NCI-H2227 (cell line): Measurements from ENCODE around the gene NOXRED1.
A peak's percentile ranks its signal among the peaks of the same experiment; 100 is the strongest.

Source experiments
- DNase-seq: peaks from one replicate; lab custom pipeline; 2025; ENCODE audit not compliant: unreplicated experiment; lab: John Stamatoyannopoulos, UW

Gene NOXRED1

GRCh38 chr14:77409131-77409533 lies 14.2 kb downstream of the NOXRED1 start:
- DNase-seq: no peak

GRCh38 chr14:77407158-77407557 lies 16.2 kb downstream of the NOXRED1 start:
- DNase-seq: no peak

GRCh38 chr14:77406718-77407117 lies 16.6 kb downstream of the NOXRED1 start:
- DNase-seq: no peak

- no peak for DNase-seq
Observed at GRCh38 chr14:77406086-77406485, 17.2 kb downstream of the NOXRED1 start.

GRCh38 chr14:77403768-77404167 lies 19.6 kb downstream of the NOXRED1 start:
- DNase-seq: no peak

- no peak for DNase-seq
Observed at GRCh38 chr14:77400216-77400615, 23.1 kb downstream of the NOXRED1 start.

GRCh38 chr14:77390188-77390587 lies 33.1 kb downstream of the NOXRED1 start:
- DNase-seq: no peak

GRCh38 chr14:77378701-77379100 lies 44.6 kb downstream of the NOXRED1 start:
- DNase-seq: no peak

- no peak for DNase-seq
Observed at GRCh38 chr14:77377502-77377844, 45.9 kb downstream of the NOXRED1 start.

GRCh38 chr14:77376771-77377501 lies 46.4 kb downstream of the NOXRED1 start, which contains the start of the genes SAMD15 and TMED8:
TSS of gene SAMD15 (plus strand) at chr14:77377379. CDS start at chr14:77377419, 40 bp downstream.
TSS of gene TMED8 (minus strand) at chr14:77377094. CDS start at chr14:77377053, 41 bp downstream.
- DNase-seq: peak; percentile 87

- peak; percentile 29 for DNase-seq
Observed at GRCh38 chr14:77375973-77376770, 47.2 kb downstream of the NOXRED1 start.

- no peak for DNase-seq
Observed at GRCh38 chr14:77375164-77375950, 48.0 kb downstream of the NOXRED1 start.

- peak; percentile 48 for DNase-seq
Observed at GRCh38 chr14:77372304-77372841, 51.0 kb downstream of the NOXRED1 start.

- DNase-seq: no peak
Observed at GRCh38 chr14:77369285-77369684, 54.0 kb downstream of the NOXRED1 start.

GRCh38 chr14:77364146-77364545 lies 59.2 kb downstream of the NOXRED1 start:
- DNase-seq: no peak

GRCh38 chr14:77359626-77360025 lies 63.7 kb downstream of the NOXRED1 start:
- no peak for DNase-seq

GRCh38 chr14:77356899-77357298 lies 66.4 kb downstream of the NOXRED1 start:
- DNase-seq: no peak

- no peak for DNase-seq
Observed at GRCh38 chr14:77355811-77356210, 67.5 kb downstream of the NOXRED1 start.

- no peak for DNase-seq
Observed at GRCh38 chr14:77353469-77354141, 69.7 kb downstream of the NOXRED1 start.

- DNase-seq: no peak
Observed at GRCh38 chr14:77347751-77348150, 75.6 kb downstream of the NOXRED1 start.

- no peak for DNase-seq
Observed at GRCh38 chr14:77346495-77346894, 76.8 kb downstream of the NOXRED1 start.
